IMR-90 (cell line): ENCODE results near the gene MAK. TPM values are rescaled to one million over a fixed set of nuclear protein-coding genes. Genes with fewer than 3 reads are reported as not detected.

ENCODE experiments used
- ATAC-seq: fragments of 200-7000 bp; cut with Tn5 transposase; 2 replicates; pipeline ENCODE4 v1.9.1; 2020; ENCODE audit warnings: low read depth, mild to moderate bottlenecking, moderate library complexity
- BruUV-seq: library from RNA; stranded (reverse); fragments of 400-500 nt; replicated peaks from 2 replicates; lab custom pipeline; 2021; lab: Mats Ljungman, UMichigan
- CTCF ChIA-PET: fragments of 300-600 bp; formaldehyde crosslinking; extraction: SDS; loops from one replicate; lab custom pipeline; 2021; ENCODE audit warnings: antibody characterized with exemption; lab: Yijun Ruan, JAX
- POLR2A ChIA-PET: fragments of 300-600 bp; sonication (Branson Sonifier 250); formaldehyde crosslinking; loops from one replicate; lab custom pipeline; 2022; ENCODE audit warnings: antibody characterized with exemption; ENCODE audit not compliant: unreplicated experiment; lab: Charles Lee
- DNase-seq: peaks from one replicate; pipeline ENCODE4 v3.0.0; 2013
- H2AFZ ChIP-seq: replicated peaks from 2 replicates; pipeline ENCODE3; 2013; ENCODE audit warnings: low read length, mild to moderate bottlenecking; ENCODE audit not compliant: poor library complexity
- H2AK5ac ChIP-seq: 2 replicates; pipeline ENCODE4 v1.6.1; 2013; ENCODE audit warnings: low read depth, low read length, inconsistent platforms
- H2AK9ac ChIP-seq: replicated peaks from 2 replicates; pipeline ENCODE3; 2013; ENCODE audit warnings: mild to moderate bottlenecking, low read depth, low read length, moderate library complexity; ENCODE audit not compliant: poor library complexity
- H2BK120ac ChIP-seq: 2 replicates; pipeline ENCODE4 v1.6.1; 2013; ENCODE audit warnings: low read depth, low read length, inconsistent platforms
- H2BK15ac ChIP-seq: 3 replicates; pipeline ENCODE4 v1.6.1; 2013; ENCODE audit warnings: low read depth, low read length, inconsistent platforms
- H2BK20ac ChIP-seq: 2 replicates; pipeline ENCODE4 v1.6.1; 2013; ENCODE audit warnings: low read depth, mild to moderate bottlenecking, inconsistent platforms, low read length, moderate library complexity
- H2BK5ac ChIP-seq: 2 replicates; pipeline ENCODE4 v1.6.1; 2013; ENCODE audit warnings: mild to moderate bottlenecking, low read depth, low read length, inconsistent platforms; ENCODE audit not compliant: poor library complexity, severe bottlenecking
- H3K14ac ChIP-seq: replicated peaks from 2 replicates; pipeline ENCODE4 v1.6.1; 2013; ENCODE audit warnings: low read depth, low read length, inconsistent platforms
- H3K18ac ChIP-seq: 2 replicates; pipeline ENCODE4 v1.6.1; 2013; ENCODE audit warnings: low read depth, low read length, control low read depth
- H3K23ac ChIP-seq: 2 replicates; pipeline ENCODE4 v1.6.1; 2013; ENCODE audit warnings: low read depth, low read length, inconsistent platforms
- H3K27ac ChIP-seq: 2 replicates; pipeline ENCODE4 v1.5.1; 2013; ENCODE audit warnings: mild to moderate bottlenecking, control low read depth, low read length; ENCODE audit not compliant: insufficient read depth
- H3K27me3 ChIP-seq: 2 replicates; pipeline ENCODE4 v1.6.1; 2013; ENCODE audit warnings: low read length; ENCODE audit not compliant: control insufficient read depth, insufficient read depth
- H3K36me3 ChIP-seq: 2 replicates; pipeline ENCODE4 v1.6.1; 2013; ENCODE audit warnings: low read length, mixed read lengths; ENCODE audit not compliant: control insufficient read depth, insufficient read depth
- H3K4ac ChIP-seq: 2 replicates; pipeline ENCODE4 v1.6.1; 2013; ENCODE audit warnings: low read depth, low read length, inconsistent platforms
- H3K4me1 ChIP-seq: 2 replicates; pipeline ENCODE4 v1.6.1; 2013; ENCODE audit warnings: low read length, mixed read lengths; ENCODE audit not compliant: control insufficient read depth, insufficient read depth
- H3K4me2 ChIP-seq: 2 replicates; pipeline ENCODE4 v1.6.1; 2013; ENCODE audit warnings: low read depth, mild to moderate bottlenecking, control low read depth, low read length, moderate library complexity
- H3K4me3 ChIP-seq: 2 replicates; pipeline ENCODE4 v1.5.1; 2013; ENCODE audit warnings: low read depth, mild to moderate bottlenecking, control low read depth, low read length, moderate library complexity; ENCODE audit not compliant: insufficient read depth
- H3K56ac ChIP-seq: 2 replicates; pipeline ENCODE4 v1.6.1; 2013; ENCODE audit warnings: low read length, inconsistent platforms; ENCODE audit not compliant: insufficient read depth; ENCODE audit errors: extremely low read depth
- H3K79me1 ChIP-seq, 2 experiments: 2 replicates each; pipeline ENCODE4 v1.6.1; 2013; ENCODE audit warnings: low read length in 2 of 2, inconsistent platforms in 1 of 2, low read depth in 1 of 2
- H3K9ac ChIP-seq: 2 replicates; pipeline ENCODE4 v1.6.1; 2013; ENCODE audit warnings: low read depth, low read length, control low read depth
- H3K9me1 ChIP-seq: 2 replicates; pipeline ENCODE4 v1.6.1; 2013; ENCODE audit warnings: low read length, inconsistent platforms; ENCODE audit not compliant: insufficient read depth
- H3K9me3 ChIP-seq: 2 replicates; pipeline ENCODE4 v1.6.1; 2013; ENCODE audit warnings: low read length; ENCODE audit not compliant: control insufficient read depth, insufficient read depth
- H4K20me1 ChIP-seq: 2 replicates; pipeline ENCODE4 v1.6.1; 2013; ENCODE audit warnings: low read length, inconsistent platforms; ENCODE audit not compliant: insufficient read depth
- H4K5ac ChIP-seq: 2 replicates; pipeline ENCODE4 v1.6.1; 2013; ENCODE audit warnings: mild to moderate bottlenecking, low read depth, low read length, control low read depth
- H4K8ac ChIP-seq, 2 experiments: 2 replicates each; pipeline ENCODE4 v1.6.1; 2013; ENCODE audit warnings: low read depth in 2 of 2, low read length in 2 of 2, control low read depth in 1 of 2, inconsistent platforms in 1 of 2
- H4K91ac ChIP-seq: 2 replicates; pipeline ENCODE4 v1.6.1; 2013; ENCODE audit warnings: low read depth, low read length, inconsistent platforms; ENCODE audit not compliant: insufficient read depth
- BHLHE40 ChIP-seq: fragments of 150-350 bp; IDR thresholded peaks from 2 replicates; pipeline ENCODE4 v1.6.1; 2016; ENCODE audit warnings: mild to moderate bottlenecking, low read depth, low read length
- CHD1 ChIP-seq: IDR thresholded peaks from 2 replicates; pipeline ENCODE4 v1.6.1; 2012; ENCODE audit warnings: low read depth, low read length, improper control_type of control experiment
- CTCF ChIP-seq: conservative IDR thresholded peaks from 2 replicates; pipeline ENCODE4 v1.5.1; 2012; ENCODE audit warnings: mild to moderate bottlenecking, low read depth, low read length, improper control_type of control experiment
- ELK1 ChIP-seq: fragments of 150-350 bp; IDR thresholded peaks from 2 replicates; pipeline ENCODE4 v1.6.1; 2016; ENCODE audit warnings: low read depth, mild to moderate bottlenecking, low read length, moderate library complexity, borderline replicate concordance
- FOS ChIP-seq: fragments of 150-350 bp; IDR thresholded peaks from 2 replicates; pipeline ENCODE4 v1.6.1; 2016; ENCODE audit warnings: low read depth, low read length
- MAZ ChIP-seq: IDR thresholded peaks from 2 replicates; pipeline ENCODE4 v1.6.1; 2012; ENCODE audit warnings: low read depth, mild to moderate bottlenecking, low read length, improper control_type of control experiment, moderate library complexity, borderline replicate concordance
- NFE2L2 ChIP-seq: fragments of 150-350 bp; IDR thresholded peaks from 2 replicates; pipeline ENCODE4 v1.6.1; 2016; ENCODE audit warnings: low read depth, mild to moderate bottlenecking, low read length
- RAD21 ChIP-seq: IDR thresholded peaks from 2 replicates; pipeline ENCODE4 v1.6.1; 2012; ENCODE audit warnings: low read length, improper control_type of control experiment
- RCOR1 ChIP-seq: IDR thresholded peaks from 2 replicates; pipeline ENCODE4 v1.6.1; 2012; ENCODE audit warnings: mild to moderate bottlenecking, low read length, improper control_type of control experiment; ENCODE audit not compliant: insufficient replicate concordance
- SMC3 ChIP-seq: fragments of 150-350 bp; IDR thresholded peaks from 2 replicates; pipeline ENCODE4 v1.6.1; 2016; ENCODE audit warnings: low read depth, mild to moderate bottlenecking, antibody characterized with exemption, low read length, moderate library complexity
- WGBS, 2 experiments: methylation state at CpG; one replicate each; pipeline versions ENCODE4 v1.1.5 to v1.1.7; 2013; ENCODE audit warnings: missing lambda C conversion rate in 2 of 2; ENCODE audit not compliant: insufficient read length in 1 of 2; ENCODE audit errors: extremely low coverage in 2 of 2; 5-methylcytosine and 5-hydroxymethylcytosine counted together
- dilution Hi-C: fragments of 300-500 bp; cut with HindIII; formaldehyde crosslinking; loops from one replicate; pipeline ENCODE4 v1.14.3; 2018; ENCODE audit warnings: low sequenced_read_pairs; ENCODE audit not compliant: unreplicated experiment
- in situ Hi-C: fragments of 300-500 bp; cut with MboI; formaldehyde crosslinking; loops from 3 replicates; pipeline ENCODE4 v1.14.3; 2019; ENCODE audit warnings: low sequenced_read_pairs, inconsistent platforms, mixed read lengths
- intact Hi-C: fragments of 100-400 bp; cut with micrococcal nuclease; formaldehyde crosslinking; loops from 2 replicates; pipeline ENCODE4 v1.10.0; 2022
- polyA plus RNA-seq, 3 experiments: library from polyadenylated mRNA; depleted of rRNA; stranded (reverse); fragments of >200 nt; gene quantifications; 2 replicates each; pipeline ENCODE4 v1.2.3, GENCODE V29; 2012; ENCODE audit warnings: low replicate concordance in 1 of 3
- total RNA-seq: library from RNA; depleted of rRNA; stranded (reverse); fragments of >200 nt; gene quantifications from 2 replicates; pipeline ENCODE4 v1.2.3, GENCODE V29; 2012

The MAK gene
- total and polyA plus RNA-seq, 2 of the 4 experiments (the other 2 are of a cell fraction) = not detected

DNA sequence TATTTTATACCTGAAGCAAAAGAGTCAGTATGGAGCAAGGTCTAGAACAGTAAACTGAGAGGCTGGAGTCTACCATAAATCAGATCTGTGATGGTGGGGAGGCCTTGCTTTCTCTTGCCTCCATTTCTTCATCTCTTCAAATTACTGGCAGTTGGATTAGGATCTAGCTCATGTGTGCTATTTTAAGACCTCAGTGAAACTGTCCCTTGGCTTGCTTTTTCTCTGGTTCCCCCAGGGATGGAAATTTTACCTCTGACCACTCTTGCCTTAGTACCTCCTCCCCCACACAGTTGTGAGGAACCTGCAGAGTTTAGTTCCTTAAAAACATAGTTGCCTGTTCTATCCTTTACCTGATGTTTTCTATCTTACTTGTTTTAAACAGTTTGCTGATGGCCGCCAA is 82.3 kb downstream of the MAK start:
- DNase-seq (no peak), ATAC-seq (no peak)
- Histone ChIP-seq H3K4ac (no peak overlapping the region), H3K56ac (no peak overlapping the region), H3K79me1 (peaks cover 31 to 67% of the 10 kb centered on the region in 2 experiments), H3K18ac (no peak overlapping the region), H4K8ac (no peak overlapping the region), H2BK120ac (no peak overlapping the region), H2BK5ac (no peak overlapping the region), H2AFZ (no peak overlapping the region), H3K9me1 (peaks cover 9% of the 10 kb centered on the region; the same call in 1 of the 2 replicates), H3K23ac (no peak overlapping the region), H2AK9ac (no peak overlapping the region), H3K14ac (no peak overlapping the region), H4K20me1 (no peaks in the 10 kb centered on the region), H3K9ac (no peak overlapping the region), H3K4me2 (no peak overlapping the region), H4K91ac (no peak overlapping the region), H3K27ac (no peak overlapping the region), H3K36me3 (peaks cover 33% of the 10 kb centered on the region), H3K27me3 (no peaks in the 10 kb centered on the region), H2BK15ac (no peak overlapping the region), H3K4me1 (peaks cover 2% of the 10 kb centered on the region), H4K5ac (no peak overlapping the region), H2AK5ac (no peak overlapping the region), H3K9me3 (no peaks in the 10 kb centered on the region), H3K4me3 (no peak overlapping the region), H2BK20ac (no peak overlapping the region)
- TF ChIP-seq CTCF (no peak), NFE2L2 (no peak), MAZ (no peak), SMC3 (no peak), ELK1 (no peak), CHD1 (no peak), BHLHE40 (no peak), FOS (no peak), RAD21 (no peak), RCOR1 (no peak)
- no CpG with 5 or more reads among the region's 1 CpG for WGBS, 2 experiments
- in situ Hi-C loops = no loop called here
- ChIA-PET CTCF (no interaction called here), POLR2A (no interaction called here)
- no TSS peak for BruUV-seq
- intact Hi-C loops = no loop called here
- dilution Hi-C loops = no loop called here
